ENCODE data around the gene OLFML2A.
"Not testable (repeated sequence)": the region's sequence is repeated elsewhere in the genome, so short reads cannot be mapped to it uniquely, and the experiment has no call there.

- TF ChIP-seq, protein P1, sequence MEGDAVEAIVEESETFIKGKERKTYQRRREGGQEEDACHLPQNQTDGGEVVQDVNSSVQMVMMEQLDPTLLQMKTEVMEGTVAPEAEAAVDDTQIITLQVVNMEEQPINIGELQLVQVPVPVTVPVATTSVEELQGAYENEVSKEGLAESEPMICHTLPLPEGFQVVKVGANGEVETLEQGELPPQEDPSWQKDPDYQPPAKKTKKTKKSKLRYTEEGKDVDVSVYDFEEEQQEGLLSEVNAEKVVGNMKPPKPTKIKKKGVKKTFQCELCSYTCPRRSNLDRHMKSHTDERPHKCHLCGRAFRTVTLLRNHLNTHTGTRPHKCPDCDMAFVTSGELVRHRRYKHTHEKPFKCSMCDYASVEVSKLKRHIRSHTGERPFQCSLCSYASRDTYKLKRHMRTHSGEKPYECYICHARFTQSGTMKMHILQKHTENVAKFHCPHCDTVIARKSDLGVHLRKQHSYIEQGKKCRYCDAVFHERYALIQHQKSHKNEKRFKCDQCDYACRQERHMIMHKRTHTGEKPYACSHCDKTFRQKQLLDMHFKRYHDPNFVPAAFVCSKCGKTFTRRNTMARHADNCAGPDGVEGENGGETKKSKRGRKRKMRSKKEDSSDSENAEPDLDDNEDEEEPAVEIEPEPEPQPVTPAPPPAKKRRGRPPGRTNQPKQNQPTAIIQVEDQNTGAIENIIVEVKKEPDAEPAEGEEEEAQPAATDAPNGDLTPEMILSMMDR (conservative IDR thresholded peaks at IDR 0.05; ENCODE audit: low read length): not testable (repeated sequence)
- not testable (repeated sequence) for TF ChIP-seq EZH2phosphoT487 (IDR thresholded peaks at IDR 0.05; ENCODE audit: borderline replicate concordance)
These were observed 61.8 kb downstream of the OLFML2A start for GRCh38 chr9:124838567-124839275.
